T-helper 1 cell treated with Interleukin-12 subunit alpha and Interleukin-12 subunit beta and Interleukin-4 antibody, amounts not matched to agents 30 μg/mL and 1 μg/mL, for 36 hours (primary cell): ENCODE data around the gene VASH1.

Source experiments
- H3K27ac Mint-ChIP-seq: one replicate; pipeline ENCODE4 v1.8.0; 2021; ENCODE audit warnings: mild to moderate bottlenecking, mixed read lengths
- H3K27me3 Mint-ChIP-seq: one replicate; pipeline ENCODE4 v1.8.0; 2021; ENCODE audit warnings: low read depth, mixed read lengths
- H3K36me3 Mint-ChIP-seq: one replicate; pipeline ENCODE4 v1.8.0; 2021; ENCODE audit warnings: low read depth, mixed read lengths
- H3K4me1 Mint-ChIP-seq: one replicate; pipeline ENCODE4 v1.8.0; 2021; ENCODE audit warnings: low read depth, mixed read lengths
- H3K4me3 Mint-ChIP-seq: one replicate; pipeline ENCODE4 v1.8.0; 2021; ENCODE audit warnings: mild to moderate bottlenecking, moderate library complexity, mixed read lengths
- H3K9me3 Mint-ChIP-seq: one replicate; pipeline ENCODE4 v1.8.0; 2021; ENCODE audit warnings: mixed read lengths

Gene VASH1

GRCh38 chr14:76812422-76813383 is 51.4 kb downstream of the VASH1 start, which contains the start of gene ANGEL1:
Gene ANGEL1 (minus strand): TSS chr14:76812882. CDS start chr14:76812827, 55 bp downstream.
- H3K27ac Mint-ChIP-seq: peak within 1 kb of the TSS; percentile 89
- peaks cover 2% of the 10 kb centered on the region for H3K36me3 Mint-ChIP-seq
- H3K9me3 Mint-ChIP-seq: no peaks in the 10 kb centered on the region
- no peaks in the 10 kb centered on the region for H3K27me3 Mint-ChIP-seq
- H3K4me1 Mint-ChIP-seq: peaks cover 18% of the 10 kb centered on the region
- peak within 1 kb of the TSS; percentile 92 for H3K4me3 Mint-ChIP-seq

GRCh38 chr14:76814726-76815645 is 53.7 kb downstream of the VASH1 start:
- no peak overlapping the region for H3K27ac Mint-ChIP-seq
- H3K4me3 Mint-ChIP-seq: no peak overlapping the region
- H3K9me3 Mint-ChIP-seq: no peaks in the 10 kb centered on the region
- peaks cover 18% of the 10 kb centered on the region for H3K4me1 Mint-ChIP-seq
- H3K36me3 Mint-ChIP-seq: peaks cover 2% of the 10 kb centered on the region
- H3K27me3 Mint-ChIP-seq: no peaks in the 10 kb centered on the region

GRCh38 chr14:76820700-76821099 is 59.4 kb downstream of the VASH1 start:
- H3K4me3 Mint-ChIP-seq: no peak overlapping the region
- H3K27me3 Mint-ChIP-seq: peaks cover 23% of the 10 kb centered on the region
- H3K4me1 Mint-ChIP-seq: no peaks in the 10 kb centered on the region
- no peaks in the 10 kb centered on the region for H3K36me3 Mint-ChIP-seq
- H3K27ac Mint-ChIP-seq: no peak overlapping the region
- no peaks in the 10 kb centered on the region for H3K9me3 Mint-ChIP-seq

GRCh38 chr14:76826122-76826521 is 64.9 kb downstream of the VASH1 start, which contains the start of gene LRRC74A:
Gene LRRC74A (plus strand): TSS chr14:76826408. CDS start chr14:76826698, 290 bp downstream.
- H3K27ac Mint-ChIP-seq: no peak within 1 kb of the TSS
- H3K36me3 Mint-ChIP-seq: no peaks in the 10 kb centered on the region
- peaks cover 26% of the 10 kb centered on the region for H3K27me3 Mint-ChIP-seq
- H3K4me3 Mint-ChIP-seq: no peak within 1 kb of the TSS
- H3K4me1 Mint-ChIP-seq: no peaks in the 10 kb centered on the region
- H3K9me3 Mint-ChIP-seq: no peaks in the 10 kb centered on the region

- Mint-ChIP-seq H3K27me3 (peaks cover 25% of the 10 kb centered on the region), H3K36me3 (no peaks in the 10 kb centered on the region), H3K4me1 (no peaks in the 10 kb centered on the region), H3K27ac (no peak overlapping the region), H3K4me3 (no peak overlapping the region), H3K9me3 (no peaks in the 10 kb centered on the region)
These were observed 66.5 kb downstream of the VASH1 start for GRCh38 chr14:76827696-76828296.

GRCh38 chr14:76828339-76829012 is 67.2 kb downstream of the VASH1 start:
- no peak overlapping the region for H3K27ac Mint-ChIP-seq
- no peaks in the 10 kb centered on the region for H3K9me3 Mint-ChIP-seq
- H3K4me1 Mint-ChIP-seq: no peaks in the 10 kb centered on the region
- H3K36me3 Mint-ChIP-seq: no peaks in the 10 kb centered on the region
- H3K27me3 Mint-ChIP-seq: peaks cover 21% of the 10 kb centered on the region
- no peak overlapping the region for H3K4me3 Mint-ChIP-seq

- Mint-ChIP-seq H3K36me3 (no peaks in the 10 kb centered on the region), H3K4me3 (no peak overlapping the region), H3K27me3 (peaks cover 21% of the 10 kb centered on the region), H3K9me3 (no peaks in the 10 kb centered on the region), H3K27ac (no peak overlapping the region), H3K4me1 (no peaks in the 10 kb centered on the region)
These were observed 67.7 kb downstream of the VASH1 start for GRCh38 chr14:76829013-76829365.

GRCh38 chr14:76829650-76830421 is 68.6 kb downstream of the VASH1 start:
- Mint-ChIP-seq H3K9me3 (no peaks in the 10 kb centered on the region), H3K36me3 (no peaks in the 10 kb centered on the region), H3K4me1 (no peaks in the 10 kb centered on the region), H3K27me3 (peaks cover 19% of the 10 kb centered on the region), H3K4me3 (no peak overlapping the region), H3K27ac (no peak overlapping the region)

- H3K27me3 Mint-ChIP-seq: peaks cover 12% of the 10 kb centered on the region
- H3K36me3 Mint-ChIP-seq: no peaks in the 10 kb centered on the region
These were observed 69.3 kb downstream of the VASH1 start for GRCh38 chr14:76830556-76830955.

GRCh38 chr14:76832503-76832988 is 71.3 kb downstream of the VASH1 start:
- no peaks in the 10 kb centered on the region for H3K9me3 Mint-ChIP-seq
- H3K36me3 Mint-ChIP-seq: no peaks in the 10 kb centered on the region
- H3K4me1 Mint-ChIP-seq: no peaks in the 10 kb centered on the region
- no peak overlapping the region for H3K27ac Mint-ChIP-seq
- H3K27me3 Mint-ChIP-seq: peaks cover 14% of the 10 kb centered on the region
- H3K4me3 Mint-ChIP-seq: no peak overlapping the region

More at GRCh38 chr14:76830556-76830955, 69.3 kb downstream of the VASH1 start:
- H3K27ac Mint-ChIP-seq: no peak overlapping the region
- no peaks in the 10 kb centered on the region for H3K9me3 Mint-ChIP-seq
- no peak overlapping the region for H3K4me3 Mint-ChIP-seq
- no peaks in the 10 kb centered on the region for H3K4me1 Mint-ChIP-seq
